GM10248 (cell line): Measurements from ENCODE around the gene KLHDC4.
A peak's percentile ranks its signal among the peaks of the same experiment; 100 is the strongest.
"Not testable (repeated sequence)": the region's sequence is repeated elsewhere in the genome, so short reads cannot be mapped to it uniquely, and the experiment has no call there.

Source experiments
- CTCF ChIA-PET: fragments of 300-600 bp; sonication (Branson Sonifier 250); formaldehyde crosslinking; extraction: SDS; loops from one replicate; lab custom pipeline; 2021; ENCODE audit warnings: antibody characterized with exemption; lab: Yijun Ruan, JAX
- POLR2A ChIA-PET: fragments of 350-650 bp; sonication (Branson Sonifier 250); formaldehyde crosslinking; extraction: SDS; loops from one replicate; lab custom pipeline; 2020; ENCODE audit warnings: antibody characterized with exemption; lab: Yijun Ruan, JAX
- DNase-seq: peaks from one replicate; pipeline ENCODE4 v3.0.0; 2012; ENCODE audit errors: extremely low spot score
- CTCF ChIP-seq: IDR thresholded peaks from 2 replicates; pipeline ENCODE4 v1.5.1; 2012; ENCODE audit warnings: mild to moderate bottlenecking, low read depth; ENCODE audit errors: extremely low read depth, missing control alignments, control extremely low read depth

The KLHDC4 gene

GRCh38 chr16:87729266-87729954 lies 36.4 kb downstream of the KLHDC4 start:
- POLR2A ChIA-PET, result no interaction called here
- no peak for DNase-seq
- CTCF ChIA-PET, result interaction anchor here (0.8 to 2.2 kb wide), 4 partner anchors 9 to 40 kb away, joined by 3 to 8 read pairs (median 5); no protein-coding TSS in a partner anchor
- no peak for TF ChIP-seq CTCF

- CTCF ChIA-PET, result no interaction called here
- POLR2A ChIA-PET, result interaction anchor here (0.6 kb wide), 1 partner anchor 24 kb away, joined by 3 read pairs; no protein-coding TSS in a partner anchor
- no peak for DNase-seq
- no peak for TF ChIP-seq CTCF
These were observed 37.8 kb downstream of the KLHDC4 start for GRCh38 chr16:87728026-87728425.

GRCh38 chr16:87727346-87727745 lies 38.4 kb downstream of the KLHDC4 start:
- ChIA-PET POLR2A (no interaction called here), CTCF (no interaction called here)

GRCh38 chr16:87726577-87726976 lies 39.2 kb downstream of the KLHDC4 start:
- CTCF ChIA-PET, POLR2A ChIA-PET, DNase-seq: not testable (repeated sequence)

More at GRCh38 chr16:87727346-87727745, 38.4 kb downstream of the KLHDC4 start:
- no peak for DNase-seq
- no peak for TF ChIP-seq CTCF

GRCh38 chr16:87725596-87726235 lies 40.1 kb downstream of the KLHDC4 start:
- ChIA-PET POLR2A (no interaction called here), CTCF (interaction anchor here (1.3 to 2.1 kb wide), 3 partner anchors 24 to 146 kb away, joined by 3 to 14 read pairs (median 13); no protein-coding TSS in a partner anchor)
- TF ChIP-seq CTCF, result no peak
- no peak for DNase-seq

- ChIA-PET CTCF (interaction anchor here (0.8 to 2.1 kb wide), 8 partner anchors 9 to 147 kb away, joined by 3 to 14 read pairs (median 3); no protein-coding TSS in a partner anchor), POLR2A (no interaction called here)
- no peak for TF ChIP-seq CTCF
- DNase-seq, result peak; percentile 46
These were observed 41.1 kb downstream of the KLHDC4 start for GRCh38 chr16:87724490-87725291.
